Endometrial microvascular endothelial cells (primary cell): ENCODE results near the gene CKLF. TPM values are rescaled to one million over a fixed set of nuclear protein-coding genes. Genes with fewer than 3 reads are reported as not detected.
"Not testable (repeated sequence)": the region's sequence is repeated elsewhere in the genome, so short reads cannot be mapped to it uniquely, and the experiment has no call there.

Source experiments
- in situ Hi-C: cut with HindIII; loops from 2 replicates; pipeline ENCODE4 v1.10.0; 2017; ENCODE audit warnings: low sequenced_read_pairs, low pct_unique_long_range_greater_than_20kb; ENCODE audit errors: inconsistent ontology term
- total RNA-seq: library from RNA; depleted of rRNA; stranded (reverse); fragments of >200 nt; gene quantifications from one replicate; pipeline ENCODE4 v1.2.3, GENCODE V29; 2015; ENCODE audit errors: inconsistent ontology term

CKLF gene
- total RNA-seq: 134 TPM

- in situ Hi-C loops: no loop called here
These were observed at the start of gene CKLF for GRCh38 chr16:66552286-66553177. Gene CKLF (plus strand): TSS chr16:66552576. CDS start chr16:66552716, 140 bp downstream.

GRCh38 chr16:66503030-66503429 is 49.3 kb upstream of the CKLF start:
- in situ Hi-C loops: no loop called here

- in situ Hi-C loops: no loop called here
These were observed 48.8 kb upstream of the CKLF start for GRCh38 chr16:66503612-66504011.

GRCh38 chr16:66507731-66508239 is 44.6 kb upstream of the CKLF start:
- in situ Hi-C loops: no loop called here

GRCh38 chr16:66508248-66508913 is 44.0 kb upstream of the CKLF start:
- in situ Hi-C loops: no loop called here

GRCh38 chr16:66508914-66509496 is 43.4 kb upstream of the CKLF start:
- in situ Hi-C loops: no loop called here

- in situ Hi-C loops: no loop called here
These were observed 42.8 kb upstream of the CKLF start for GRCh38 chr16:66509576-66509975.

- in situ Hi-C loops: no loop called here
These were observed 42.1 kb upstream of the CKLF start for GRCh38 chr16:66510298-66510697.

GRCh38 chr16:66510711-66511601 is 41.4 kb upstream of the CKLF start:
- in situ Hi-C loops: no loop called here

GRCh38 chr16:66511602-66512271 is 40.6 kb upstream of the CKLF start:
- in situ Hi-C loops: no loop called here

- in situ Hi-C loops: no loop called here
These were observed 39.9 kb upstream of the CKLF start for GRCh38 chr16:66512272-66513110.

- in situ Hi-C loops: no loop called here
These were observed 39.2 kb upstream of the CKLF start for GRCh38 chr16:66513111-66513723.

GRCh38 chr16:66514391-66514790 is 38.0 kb upstream of the CKLF start:
- in situ Hi-C loops: not testable (repeated sequence)

GRCh38 chr16:66514980-66515595 is 37.3 kb upstream of the CKLF start:
- in situ Hi-C loops: not testable (repeated sequence)

GRCh38 chr16:66515596-66516508 is 36.5 kb upstream of the CKLF start:
- in situ Hi-C loops: no loop called here

GRCh38 chr16:66516509-66516807 is 35.9 kb upstream of the CKLF start:
- in situ Hi-C loops: no loop called here
